Spinal cord (tissue), 10 donors: Measurements from ENCODE around the gene HACD4. TPM values are rescaled to one million over a fixed set of nuclear protein-coding genes. Genes with fewer than 3 reads are reported as not detected.

Experiments used
- DNase-seq, 6 donors: peaks; one replicate each; pipeline versions ENCODE4 v3.0.0 to v3.0.0-alpha.2; 2013 to 2015; ENCODE audit warnings: low spot score in 6 of 6, low read depth in 4 of 6
- H3K27ac ChIP-seq: one replicate; pipeline ENCODE4 v1.5.1; 2013; ENCODE audit warnings: low read depth, low read length, control low read depth
- H3K27me3 ChIP-seq: one replicate; pipeline ENCODE4 v1.6.1; 2013; ENCODE audit warnings: low read length; ENCODE audit not compliant: control insufficient read depth, insufficient read depth
- H3K36me3 ChIP-seq: one replicate; pipeline ENCODE4 v1.6.1; 2013; ENCODE audit warnings: low read length; ENCODE audit not compliant: control insufficient read depth, insufficient read depth
- H3K4me1 ChIP-seq: one replicate; pipeline ENCODE4 v1.6.1; 2013; ENCODE audit warnings: low read length; ENCODE audit not compliant: control insufficient read depth, insufficient read depth
- H3K4me3 ChIP-seq: one replicate; pipeline ENCODE4 v1.5.1; 2013; ENCODE audit warnings: low read depth, low read length, control low read depth
- H3K9me3 ChIP-seq: one replicate; pipeline ENCODE4 v1.6.1; 2013; ENCODE audit warnings: low read length; ENCODE audit not compliant: control insufficient read depth, insufficient read depth
- WGBS: methylation state at CpG from one replicate; pipeline ENCODE4 v1.1.5; 2013; ENCODE audit warnings: missing lambda C conversion rate; ENCODE audit not compliant: insufficient coverage; 5-methylcytosine and 5-hydroxymethylcytosine counted together
- long read RNA-seq, 4 donors: transcript quantifications; one replicate each; lab custom pipeline, GENCODE V29; 2026
- polyA plus RNA-seq, 2 donors: library from polyadenylated mRNA; unstranded; fragments of 120-200 nt; gene quantifications; one replicate each; pipeline ENCODE4 v1.2.1, GENCODE V29; 2013; ENCODE audit not compliant: insufficient read length in 2 of 2
- total RNA-seq, 2 donors: library from RNA; depleted of rRNA in 1 of 2; stranded (reverse); fragments of 120-200 nt in 1 of 2; fragments of >200 nt in 1 of 2; gene quantifications; one replicate each; pipeline versions ENCODE4 v1.2.3 to v1.2.4, GENCODE V29; 2013 to 2014
- donor health status: healthy.

Gene HACD4, protein sequence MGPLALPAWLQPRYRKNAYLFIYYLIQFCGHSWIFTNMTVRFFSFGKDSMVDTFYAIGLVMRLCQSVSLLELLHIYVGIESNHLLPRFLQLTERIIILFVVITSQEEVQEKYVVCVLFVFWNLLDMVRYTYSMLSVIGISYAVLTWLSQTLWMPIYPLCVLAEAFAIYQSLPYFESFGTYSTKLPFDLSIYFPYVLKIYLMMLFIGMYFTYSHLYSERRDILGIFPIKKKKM
- total RNA-seq (1 to 10 TPM; 3.7 to 4.1 TPM), polyA plus RNA-seq (1 to 10 TPM; 1.3 to 1.6 TPM)
- long read RNA-seq, donor 1, result 0 reads
- long read RNA-seq, donor 2, result 0 reads
- long read RNA-seq, donor 3, full-length matches to known transcripts, result 1 of 1 reads
- long read RNA-seq, donor 3, partial matches to known transcripts, result 0 of 1 reads
- long read RNA-seq, donor 3, other reads (novel, unspliced or antisense), result 0 of 1 reads
- long read RNA-seq, donor 4, full-length matches to known transcripts, result 12 of 18 reads
- long read RNA-seq, donor 4, partial matches to known transcripts, result 6 of 18 reads
- long read RNA-seq, donor 4, other reads (novel, unspliced or antisense), result 0 of 18 reads

DNA sequence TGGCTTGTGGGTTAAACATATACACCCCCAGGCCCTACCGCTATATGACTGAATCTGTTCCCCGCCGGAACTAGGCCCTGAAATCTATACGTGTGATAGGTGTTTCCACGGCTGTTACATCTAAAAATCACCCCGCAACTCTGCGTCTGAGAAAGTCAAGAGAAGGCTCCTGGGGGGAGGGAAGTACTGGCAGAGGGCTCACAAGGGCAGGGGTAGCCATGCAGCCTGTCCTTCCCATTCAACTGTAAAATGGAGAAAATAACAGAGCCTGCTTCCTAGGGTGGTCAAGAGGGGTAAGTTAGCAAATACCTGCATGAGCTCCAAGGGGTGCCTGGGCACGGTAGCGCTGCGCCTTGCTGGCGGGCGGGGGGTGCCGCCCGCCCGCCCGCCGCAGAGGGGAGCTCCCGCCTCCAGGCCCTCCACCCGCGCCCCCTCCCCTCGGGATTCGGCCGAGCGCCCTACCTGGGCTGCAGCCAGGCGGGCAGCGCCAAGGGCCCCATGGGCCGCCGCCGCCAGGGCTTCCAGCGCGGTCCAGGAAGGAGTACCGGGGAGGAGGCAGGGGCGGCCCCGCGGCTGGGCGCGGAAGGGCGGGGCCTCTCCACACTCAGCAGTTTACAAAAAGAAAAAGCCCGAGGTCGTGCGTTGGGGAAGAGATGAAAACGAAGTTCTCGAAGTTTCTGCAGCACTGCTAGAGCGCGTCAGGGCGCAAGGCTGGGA, at the start of gene HACD4:
Gene HACD4, minus strand, starts transcription at position 550 of the 717 bp plus-strand sequence. Its CDS starts 50 bp downstream, at position 500.
- Histone ChIP-seq H3K9me3 (no peaks in the 10 kb centered on the region), H3K27me3 (no peaks in the 10 kb centered on the region), H3K36me3 (no peaks in the 10 kb centered on the region), H3K4me3 (peak within 1 kb of the TSS; percentile 40), H3K4me1 (peaks cover 7% of the 10 kb centered on the region), H3K27ac (no peak within 1 kb of the TSS)
- DNase-seq, result peak in 4 of 6 donors; percentile 11 to 62 (median 26)
- 2% methylated on average over 37 of the region's 46 CpGs for WGBS

DNA sequence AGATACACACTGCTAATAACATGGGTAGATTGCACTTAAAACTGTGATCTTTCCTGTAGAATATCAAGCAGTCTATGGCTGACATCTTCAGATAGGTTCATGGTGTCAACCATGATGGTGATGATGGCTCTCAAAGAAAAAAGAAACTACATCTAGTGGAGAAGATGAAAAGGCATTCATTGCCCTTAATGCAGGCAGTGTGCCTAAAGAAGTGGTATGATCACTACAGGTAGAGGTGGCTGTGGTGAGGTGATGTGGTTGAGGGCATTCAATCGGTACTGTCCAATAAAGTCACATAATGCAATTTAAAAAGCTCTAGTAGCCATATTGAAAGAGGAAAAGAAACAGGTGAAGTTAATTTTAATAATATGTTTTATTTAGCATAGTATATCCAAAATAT, 49.4 kb upstream of the HACD4 start:
- WGBS, result no CpG with 5 or more reads among the region's 1 CpG
- H3K4me3 ChIP-seq, result no peak overlapping the region
- no peaks in the 10 kb centered on the region for H3K27me3 ChIP-seq
- no peaks in the 10 kb centered on the region for H3K36me3 ChIP-seq
- DNase-seq, result no peak
- peaks cover 1% of the 10 kb centered on the region for H3K9me3 ChIP-seq
- no peaks in the 10 kb centered on the region for H3K4me1 ChIP-seq
- no peak overlapping the region for H3K27ac ChIP-seq

DNA sequence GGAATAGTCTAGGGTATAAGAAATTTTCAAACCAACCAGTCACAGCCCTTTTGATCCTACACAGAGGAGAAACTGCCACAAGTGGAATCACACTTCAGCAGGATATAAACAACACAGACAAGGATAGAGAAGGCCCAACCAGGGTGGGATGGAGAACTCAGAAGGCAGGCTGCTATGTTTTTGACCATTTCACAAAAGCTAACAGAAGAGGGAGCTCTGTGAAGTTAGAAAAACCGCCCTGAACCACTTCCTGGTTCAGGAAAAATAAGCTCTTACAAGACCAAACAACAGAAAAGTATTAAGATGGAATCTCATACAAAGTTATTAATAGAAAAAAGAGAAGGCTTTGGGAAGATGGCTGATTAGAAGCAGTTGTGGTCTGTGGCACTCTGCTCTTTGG, 47.3 kb upstream of the HACD4 start:
- H3K4me3 ChIP-seq, result no peak overlapping the region
- no peak for DNase-seq
- no CpG with 5 or more reads among the region's 1 CpG for WGBS
- H3K4me1 ChIP-seq, result no peaks in the 10 kb centered on the region
- no peaks in the 10 kb centered on the region for H3K9me3 ChIP-seq
- no peak overlapping the region for H3K27ac ChIP-seq
- H3K27me3 ChIP-seq, result no peaks in the 10 kb centered on the region
- no peaks in the 10 kb centered on the region for H3K36me3 ChIP-seq

DNA sequence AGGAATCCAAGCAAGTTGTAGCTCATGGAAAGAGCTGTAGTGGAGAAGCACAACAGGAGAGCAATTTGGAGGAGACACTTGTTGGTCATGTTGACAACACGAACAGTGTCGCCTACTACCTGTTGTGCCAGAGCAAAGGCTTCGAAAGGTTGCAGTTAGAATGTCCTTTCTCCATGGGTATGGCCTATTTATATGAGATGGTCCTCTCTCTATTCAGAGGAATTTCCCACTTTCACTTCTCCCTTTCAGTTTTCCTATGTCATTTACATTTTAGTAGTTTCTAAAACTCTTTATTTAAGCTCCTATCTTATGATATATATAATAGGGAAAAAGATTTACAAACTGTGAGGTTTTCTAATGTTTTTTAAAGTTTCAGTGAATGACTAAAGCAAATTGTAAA, 46.3 kb upstream of the HACD4 start, which contains the start of gene IFNB1:
Gene IFNB1, minus strand, starts transcription at position 162 of the 400 bp plus-strand sequence. Its CDS starts 73 bp downstream, at position 89.
- Histone ChIP-seq H3K27me3 (no peaks in the 10 kb centered on the region), H3K36me3 (no peaks in the 10 kb centered on the region), H3K4me1 (no peaks in the 10 kb centered on the region), H3K9me3 (no peaks in the 10 kb centered on the region), H3K4me3 (no peak within 1 kb of the TSS), H3K27ac (no peak within 1 kb of the TSS)
- no CpG with 5 or more reads among the region's 3 CpGs for WGBS
- DNase-seq, result no peak

DNA sequence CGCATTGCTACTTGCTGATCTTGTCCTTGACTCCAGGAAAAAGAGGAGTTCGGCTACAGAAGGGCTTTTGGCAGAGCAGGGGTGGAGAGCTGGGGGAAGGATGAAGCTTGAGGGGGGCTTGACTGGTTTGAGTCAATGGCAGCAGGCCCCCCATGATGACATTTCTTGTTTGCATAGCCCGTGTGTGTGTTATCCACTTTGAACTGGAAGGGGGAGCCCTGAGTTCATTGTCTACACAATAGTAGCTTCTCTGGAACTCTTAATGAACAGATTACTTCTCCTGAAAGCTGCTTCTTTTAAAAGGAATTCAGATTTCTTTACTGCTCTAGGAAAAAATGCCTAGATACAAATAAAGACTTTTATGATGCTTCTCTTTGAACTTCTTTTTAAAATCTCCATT, 44.0 kb upstream of the HACD4 start:
- 69% methylated on average over 2 of the region's 3 CpGs for WGBS

DNA sequence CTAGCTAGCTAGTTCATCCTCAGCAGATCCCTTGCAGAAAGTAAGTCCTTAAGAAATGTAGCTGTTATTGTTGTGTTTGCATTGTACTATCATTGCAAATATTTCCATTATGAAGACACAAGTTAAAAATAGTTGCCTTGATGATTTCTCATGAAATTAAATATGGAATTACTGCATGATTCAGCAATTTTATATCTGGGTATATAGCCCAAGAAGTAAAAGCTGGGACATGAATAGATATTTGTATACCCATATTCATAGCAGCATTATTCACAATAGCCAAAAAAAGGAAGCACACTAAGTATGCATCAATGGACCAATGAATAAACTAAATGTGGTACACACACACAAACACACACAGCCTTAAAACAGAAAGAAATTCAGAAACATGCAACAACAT, 39.5 kb upstream of the HACD4 start:
- no peaks in the 10 kb centered on the region for H3K9me3 ChIP-seq
- no peaks in the 10 kb centered on the region for H3K36me3 ChIP-seq
- no peaks in the 10 kb centered on the region for H3K4me1 ChIP-seq
- no peak overlapping the region for H3K4me3 ChIP-seq
- DNase-seq, result no peak
- no peak overlapping the region for H3K27ac ChIP-seq
- no peaks in the 10 kb centered on the region for H3K27me3 ChIP-seq

More for the DNA sequence above, 44.0 kb upstream of the HACD4 start:
- no peak for DNase-seq
- H3K4me3 ChIP-seq, result no peak overlapping the region
- no peaks in the 10 kb centered on the region for H3K9me3 ChIP-seq
- no peak overlapping the region for H3K27ac ChIP-seq
- H3K27me3 ChIP-seq, result no peaks in the 10 kb centered on the region
- H3K36me3 ChIP-seq, result no peaks in the 10 kb centered on the region
- H3K4me1 ChIP-seq, result no peaks in the 10 kb centered on the region

DNA sequence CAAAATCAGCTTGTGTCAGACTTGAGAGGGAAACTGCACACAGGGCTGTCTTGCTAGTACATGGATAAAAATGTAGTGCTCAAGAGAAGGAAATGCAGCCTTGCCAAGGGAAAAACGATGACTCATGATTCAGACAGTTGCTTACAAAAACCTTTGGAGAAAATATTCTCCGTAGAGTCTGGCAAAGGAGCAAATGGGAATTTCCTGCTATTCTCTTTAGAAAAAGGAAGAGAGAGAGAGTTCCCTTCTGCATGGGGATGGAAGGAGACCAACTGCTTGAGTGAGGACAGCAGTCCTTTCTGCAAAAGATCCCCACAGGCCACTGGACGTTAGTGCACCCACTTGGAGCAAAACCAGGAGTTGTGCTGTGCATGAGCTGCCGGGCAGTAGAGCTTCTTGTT, 38.7 kb upstream of the HACD4 start:
- H3K9me3 ChIP-seq, result no peaks in the 10 kb centered on the region
- peak in 5 of 6 donors; percentile 6 to 69 (median 13) for DNase-seq
- no peak overlapping the region for H3K27ac ChIP-seq
- H3K4me3 ChIP-seq, result peak overlapping the region; percentile 3
- WGBS, result 34% methylated on average over 3 of the region's 4 CpGs
- no peaks in the 10 kb centered on the region for H3K36me3 ChIP-seq
- no peaks in the 10 kb centered on the region for H3K27me3 ChIP-seq
- no peaks in the 10 kb centered on the region for H3K4me1 ChIP-seq

DNA sequence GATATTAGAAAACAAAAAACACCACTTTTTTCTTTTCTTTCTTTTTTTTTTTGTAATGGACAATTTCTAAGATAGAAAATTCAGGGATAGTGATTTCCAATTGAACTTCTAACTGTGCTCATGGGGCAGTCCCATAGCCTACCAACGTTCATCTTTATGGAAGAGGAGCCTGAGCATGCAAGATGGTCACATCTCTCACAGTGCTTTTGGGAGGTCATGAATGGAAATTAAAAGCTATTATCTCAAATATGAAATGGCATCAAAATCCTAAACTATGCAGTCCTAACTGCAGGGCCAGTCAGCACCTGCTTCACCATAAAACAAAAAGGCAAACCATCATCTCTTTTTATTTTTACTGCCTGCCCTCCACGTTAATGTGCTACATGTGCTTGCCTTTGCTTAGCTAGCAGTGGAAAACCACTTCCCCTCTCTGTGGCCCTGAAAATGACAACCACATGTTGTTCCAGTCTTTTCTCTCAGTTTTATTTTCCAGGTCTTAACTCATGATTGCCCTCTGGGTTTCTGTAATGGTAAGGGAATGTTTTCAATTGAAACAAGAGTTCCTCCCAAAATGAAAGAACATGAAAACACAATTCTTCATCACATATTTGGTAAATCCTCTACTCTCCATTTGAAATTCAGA, 29.6 kb upstream of the HACD4 start:
- Histone ChIP-seq H3K36me3 (no peaks in the 10 kb centered on the region), H3K27ac (no peak overlapping the region), H3K4me1 (no peaks in the 10 kb centered on the region), H3K9me3 (no peaks in the 10 kb centered on the region), H3K27me3 (no peaks in the 10 kb centered on the region), H3K4me3 (no peak overlapping the region)
- 60% methylated on average over 1 of the region's 2 CpGs for WGBS
- DNase-seq, result no peak

DNA sequence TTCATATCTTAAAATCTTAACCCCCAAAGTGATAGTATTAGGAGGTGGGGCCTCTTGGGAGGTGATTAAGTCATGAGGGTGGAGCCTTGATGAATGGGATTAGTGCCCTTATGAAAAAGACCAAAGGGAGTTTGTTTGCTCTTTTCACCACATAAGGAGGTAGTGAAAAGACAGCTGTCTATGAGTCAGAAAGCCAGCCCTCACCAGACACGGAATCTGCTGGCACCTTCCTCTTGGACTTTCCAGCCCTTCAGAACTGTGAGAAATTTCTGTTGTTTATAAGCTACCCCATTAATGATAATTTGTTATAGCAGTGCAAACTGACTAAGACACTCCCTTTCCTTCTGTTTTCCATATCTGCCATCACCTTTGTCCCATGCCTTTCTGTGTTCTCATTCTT, 25.5 kb upstream of the HACD4 start:
- H3K27ac ChIP-seq, result no peak overlapping the region
- H3K9me3 ChIP-seq, result no peaks in the 10 kb centered on the region
- H3K4me1 ChIP-seq, result no peaks in the 10 kb centered on the region
- H3K27me3 ChIP-seq, result no peaks in the 10 kb centered on the region
- WGBS, result no CpG with 5 or more reads among the region's 1 CpG
- H3K36me3 ChIP-seq, result no peaks in the 10 kb centered on the region
- no peak for DNase-seq
- H3K4me3 ChIP-seq, result no peak overlapping the region
